ENCODE measurements around the gene CLTB. TPM values are rescaled to one million over a fixed set of nuclear protein-coding genes. Genes with fewer than 3 reads are reported as not detected.

The CLTB gene
- total and polyA plus RNA-seq, 2 of the 13 experiments (the other 11 are each of a cell fraction or from before 2014, with no cell fraction given), result 23.3 to 33.8 TPM

- TF ChIP-seq NAIF1 (CRISPR knock-in tag; IDR thresholded peaks at IDR 0.05; ENCODE audit: borderline replicate concordance), result peak; percentile 19
- TF ChIP-seq NCOA2 (CRISPR knock-in tag; IDR thresholded peaks at IDR 0.05), result no peak
- TF ChIP-seq EP300 (IDR thresholded peaks at IDR 0.05; ENCODE audit: low read depth in 2 of 2, low read length in 2 of 2), result no peak
- TF ChIP-seq EP300 (CRISPR knock-in tag; IDR thresholded peaks at IDR 0.05; ENCODE audit: borderline replicate concordance), result peak; percentile 71; the same call in 1 of the 2 replicates
- peak; percentile 27; the same call in 1 of the 2 replicates for TF ChIP-seq FOSL2 (CRISPR knock-in tag; IDR thresholded peaks at IDR 0.05)
- TF ChIP-seq CREBL2 (CRISPR knock-in tag; IDR thresholded peaks at IDR 0.05; ENCODE audit: borderline replicate concordance), result no peak
- peak; percentile 93 for TF ChIP-seq ZBTB3 (CRISPR knock-in tag; IDR thresholded peaks at IDR 0.05; ENCODE audit: borderline replicate concordance, low read depth)
- peak; percentile 8 for TF ChIP-seq ZC3H4 (CRISPR knock-in tag; IDR thresholded peaks at IDR 0.05; ENCODE audit: borderline replicate concordance)
- no peak for TF ChIP-seq DNMT1 (CRISPR knock-in tag; IDR thresholded peaks at IDR 0.05)
- peak; percentile 53 for TF ChIP-seq ZSCAN21 (CRISPR knock-in tag; IDR thresholded peaks at IDR 0.05; ENCODE audit: borderline replicate concordance)
- 0 out of 2 replicates have a peak, but pooled peaks have one; percentile 86 for TF ChIP-seq ZNF775 (CRISPR knock-in tag; IDR thresholded peaks at IDR 0.05; ENCODE audit: borderline replicate concordance)
- no peak for TF ChIP-seq BRF2 (CRISPR knock-in tag; IDR thresholded peaks at IDR 0.05)
- TF ChIP-seq ZNF251 (CRISPR knock-in tag; IDR thresholded peaks at IDR 0.05), result no peak
- 0 out of 2 replicates have a peak, but pooled peaks have one; percentile 48 for TF ChIP-seq ZNF256 (CRISPR knock-in tag; conservative IDR thresholded peaks at IDR 0.05)
- TF ChIP-seq ZNF569 (CRISPR knock-in tag; IDR thresholded peaks at IDR 0.05; ENCODE audit: borderline replicate concordance), result no peak; the same call in 1 of the 2 replicates
- TF ChIP-seq MXD3 (CRISPR knock-in tag; IDR thresholded peaks at IDR 0.05), result peak; percentile 95
- TF ChIP-seq SMARCE1 (IDR thresholded peaks at IDR 0.05; ENCODE audit: borderline replicate concordance), result no peak
- 0 out of 2 replicates have a peak, but pooled peaks have one; percentile 49 for TF ChIP-seq THYN1 (CRISPR knock-in tag; IDR thresholded peaks at IDR 0.05; ENCODE audit: borderline replicate concordance, low read depth)
- TF ChIP-seq TCF12 (IDR thresholded peaks at IDR 0.05), result no peak
- no peak for TF ChIP-seq TCF12 (CRISPR knock-in tag; IDR thresholded peaks at IDR 0.05)
- TF ChIP-seq ARNTL (CRISPR knock-in tag; IDR thresholded peaks at IDR 0.05), result peak; percentile 44; the same call in 1 of the 2 replicates
- TF ChIP-seq RELA (CRISPR knock-in tag; IDR thresholded peaks at IDR 0.05), result no peak
- no peak; the same call in 1 of the 2 replicates for TF ChIP-seq KMT2A (CRISPR knock-in tag; IDR thresholded peaks at IDR 0.05)
- no peak; the same call in 1 of the 2 replicates for TF ChIP-seq IKZF5 (CRISPR knock-in tag; IDR thresholded peaks at IDR 0.05)
- no peak for TF ChIP-seq ZFP62 (CRISPR knock-in tag; IDR thresholded peaks at IDR 0.05)
- TF ChIP-seq U2AF2 (IDR thresholded peaks at IDR 0.05; ENCODE audit: low read depth, low read length), result 0 out of 2 replicates have a peak, but pooled peaks have one; percentile 3
- TF ChIP-seq THAP11 (CRISPR knock-in tag; IDR thresholded peaks at IDR 0.05), result peak; percentile 96
- no peak for TF ChIP-seq ZNF879 (CRISPR knock-in tag; IDR thresholded peaks at IDR 0.05)
These were observed 27.8 kb downstream of the CLTB start, which contains the start of the genes HIGD2A and NOP16 (continued) for GRCh38 chr5:176388444-176389134.

Measured in HepG2 (cell line).